SK-N-SH (cell line): ENCODE data around the gene LCN15. TPM values are rescaled to one million over a fixed set of nuclear protein-coding genes. Genes with fewer than 3 reads are reported as not detected.

Experiments used
- CTCF ChIA-PET: fragments of 300-600, 350-600 bp; formaldehyde crosslinking; extraction: SDS; loops from one replicate; lab custom pipeline; 2021; lab: Yijun Ruan, JAX
- POLR2A ChIA-PET: fragments of 350-600 bp; sonication (Branson Sonifier 250); formaldehyde crosslinking; extraction: SDS; loops from one replicate; lab custom pipeline; 2020; ENCODE audit warnings: antibody characterized with exemption, inconsistent platforms; lab: Yijun Ruan, JAX
- DNase-seq: peaks from one replicate; pipeline ENCODE4 v3.0.0; 2012
- H2AFZ ChIP-seq: fragments of 200-600 bp; sonication (generic); 2 replicates; pipeline ENCODE4 v1.8.1; 2016; ENCODE audit warnings: antibody characterized with exemption, mild to moderate bottlenecking, low read depth
- H3F3A ChIP-seq: fragments of 200-600 bp; sonication (generic); replicated peaks from 2 replicates; pipeline ENCODE3; 2016; ENCODE audit warnings: antibody characterized with exemption, mild to moderate bottlenecking; ENCODE audit not compliant: insufficient read depth
- H3K27ac ChIP-seq, 2 experiments: fragments of 200-500 bp in 1 of 2; fragments of 200-600 bp in 1 of 2; sonication (Bioruptor generic) in 1 of 2; sonication (generic), shearing (Covaris generic) in 1 of 2; 2 replicates each; pipeline versions ENCODE4 v1.5.1 to v1.6.1; 2014 to 2016; ENCODE audit warnings: low read depth in 2 of 2, inconsistent platforms in 1 of 2, low read length in 1 of 2, mild to moderate bottlenecking in 1 of 2, mixed read lengths in 1 of 2
- H3K27me3 ChIP-seq: fragments of 200-600 bp; sonication (generic), shearing (Covaris generic); 2 replicates; pipeline ENCODE4 v1.6.1; 2016; ENCODE audit warnings: mixed run types; ENCODE audit not compliant: insufficient read depth
- H3K36me3 ChIP-seq, 2 experiments: fragments of 200-500 bp in 1 of 2; fragments of 200-600 bp in 1 of 2; sonication (Bioruptor generic) in 1 of 2; sonication (generic) in 1 of 2; replicated peaks in 1 of 2; 2 replicates each; pipeline versions ENCODE3 to v1.5.1; 2014 to 2016; ENCODE audit warnings: low read length in 1 of 2, mild to moderate bottlenecking in 1 of 2; ENCODE audit not compliant: insufficient read depth in 2 of 2, control insufficient read depth in 1 of 2
- H3K4me1 ChIP-seq, 2 experiments: fragments of 200-500 bp in 1 of 2; fragments of 200-600 bp in 1 of 2; sonication (Bioruptor generic) in 1 of 2; sonication (generic), shearing (Covaris generic) in 1 of 2; 2 replicates each; pipeline versions ENCODE4 v1.5.1 to v1.6.1; 2014 to 2016; ENCODE audit warnings: low read depth in 1 of 2, low read length in 1 of 2, mixed run types in 1 of 2; ENCODE audit not compliant: insufficient read depth in 2 of 2, control insufficient read depth in 1 of 2
- H3K4me2 ChIP-seq: fragments of 200-600 bp; sonication (generic), shearing (Covaris generic); 2 replicates; pipeline ENCODE4 v1.6.1; 2017; ENCODE audit warnings: mixed run types
- H3K4me3 ChIP-seq, 2 experiments: fragments of 200-500 bp in 1 of 2; fragments of 200-600 bp in 1 of 2; sonication (Bioruptor generic) in 1 of 2; sonication (generic), shearing (Covaris generic) in 1 of 2; 2 replicates each; pipeline versions ENCODE4 v1.5.1 to v1.8.1; 2014 to 2016; ENCODE audit warnings: low read depth in 2 of 2, inconsistent platforms in 1 of 2, low read length in 1 of 2, mild to moderate bottlenecking in 1 of 2, mixed read lengths in 1 of 2, moderate library complexity in 1 of 2
- H3K79me2 ChIP-seq: fragments of 200-600 bp; sonication (generic); 2 replicates; pipeline ENCODE4 v1.8.1; 2017; ENCODE audit warnings: mild to moderate bottlenecking; ENCODE audit not compliant: insufficient read depth
- H3K9ac ChIP-seq: fragments of 200-600 bp; sonication (generic); 2 replicates; pipeline ENCODE4 v1.6.1; 2017; ENCODE audit warnings: mixed run types
- H3K9me2 ChIP-seq: fragments of 200-600 bp; sonication (generic); 2 replicates; pipeline ENCODE4 v1.6.1; 2017; ENCODE audit warnings: mixed run types
- H3K9me3 ChIP-seq: fragments of 200-600 bp; sonication (generic); 2 replicates; pipeline ENCODE4 v1.6.1; 2017; ENCODE audit warnings: mixed run types, mild to moderate bottlenecking, moderate library complexity
- H4K20me1 ChIP-seq: fragments of 200-600 bp; sonication (generic); 2 replicates; pipeline ENCODE4 v1.6.1; 2017; ENCODE audit warnings: mild to moderate bottlenecking, mixed run types; ENCODE audit not compliant: insufficient read depth
- CHD2 ChIP-seq: fragments of 150-350 bp; IDR thresholded peaks from 2 replicates; pipeline ENCODE4 v1.6.1; 2018; ENCODE audit warnings: low read length; ENCODE audit not compliant: partially characterized antibody
- EP300 ChIP-seq, 2 experiments: IDR thresholded peaks; 2 replicates each; pipeline versions ENCODE4 v1.4.0 to v1.6.1; 2012; ENCODE audit warnings: borderline replicate concordance in 1 of 2, low read depth in 1 of 2, low read length in 1 of 2
- EZH2phosphoT487 ChIP-seq: fragments of 200-600 bp; sonication (generic); IDR thresholded peaks from 2 replicates; pipeline ENCODE4 v1.6.1; 2017; ENCODE audit warnings: low read depth, mixed run types, mild to moderate bottlenecking, antibody characterized with exemption, moderate library complexity, borderline replicate concordance
- FOSL2 ChIP-seq: IDR thresholded peaks from 2 replicates; pipeline ENCODE4 v1.4.0; 2012; ENCODE audit warnings: low read depth, mild to moderate bottlenecking, moderate library complexity, borderline replicate concordance
- FOXJ3 ChIP-seq: sonication (generic); formaldehyde crosslinking; IDR thresholded peaks from 2 replicates; pipeline ENCODE4 v1.5.1; 2020; ENCODE audit warnings: mild to moderate bottlenecking, missing genetic modification reagents
- FOXM1 ChIP-seq: IDR thresholded peaks from 2 replicates; pipeline ENCODE4 v1.4.0; 2012; ENCODE audit warnings: low read depth, mild to moderate bottlenecking
- GATA2 ChIP-seq: sonication (generic); formaldehyde crosslinking; IDR thresholded peaks from 2 replicates; pipeline ENCODE4 v1.5.0; 2020; ENCODE audit warnings: mild to moderate bottlenecking, missing genetic modification reagents
- IRF3 ChIP-seq: fragments of 150-350 bp; IDR thresholded peaks from 2 replicates; pipeline ENCODE4 v1.6.1; 2016; ENCODE audit warnings: mild to moderate bottlenecking, low read depth, low read length
- PBX3 ChIP-seq: IDR thresholded peaks from 2 replicates; pipeline ENCODE4; 2012
- RAD21 ChIP-seq: IDR thresholded peaks from 2 replicates; pipeline ENCODE4 v1.6.1; 2012; ENCODE audit warnings: mild to moderate bottlenecking, low read length
- RCOR1 ChIP-seq: fragments of 150-350 bp; IDR thresholded peaks from 2 replicates; pipeline ENCODE4 v1.6.1; 2017; ENCODE audit warnings: antibody characterized with exemption, low read length
- REST ChIP-seq: IDR thresholded peaks from 2 replicates; pipeline ENCODE4 v1.6.1; 2012; ENCODE audit warnings: mild to moderate bottlenecking, low read depth, low read length, moderate library complexity
- SIN3A ChIP-seq: IDR thresholded peaks from 2 replicates; pipeline ENCODE4 v1.6.1; 2012; ENCODE audit warnings: low read depth, mild to moderate bottlenecking, low read length, moderate library complexity, borderline replicate concordance
- TEAD4 ChIP-seq: IDR thresholded peaks from 2 replicates; pipeline ENCODE4 v1.4.0; 2012; ENCODE audit warnings: mild to moderate bottlenecking, borderline replicate concordance; ENCODE audit not compliant: insufficient read depth
- USF1 ChIP-seq: IDR thresholded peaks from 2 replicates; pipeline ENCODE4 v1.4.0; 2012; ENCODE audit warnings: low read depth, borderline replicate concordance
- WGBS: methylation state at CpG from one replicate; pipeline ENCODE4 v1.1.6; 2017; ENCODE audit warnings: low lambda C conversion rate; 5-methylcytosine and 5-hydroxymethylcytosine counted together
- polyA plus RNA-seq, 3 experiments: library from polyadenylated mRNA; depleted of rRNA; stranded (reverse); fragments of >200 nt; gene quantifications; 2 replicates each; pipeline ENCODE4 v1.2.3, GENCODE V29; 2012
- TF ChIP-seq, protein P1 (sequence below): fragments of 150-350 bp; IDR thresholded peaks from 2 replicates; pipeline ENCODE4 v1.6.1; 2017; ENCODE audit warnings: antibody characterized with exemption, low read length, low read depth, borderline replicate concordance

Gene LCN15
- polyA plus RNA-seq, 1 of the 3 experiments (the other 2 are of a cell fraction): 0.08 TPM

DNA sequence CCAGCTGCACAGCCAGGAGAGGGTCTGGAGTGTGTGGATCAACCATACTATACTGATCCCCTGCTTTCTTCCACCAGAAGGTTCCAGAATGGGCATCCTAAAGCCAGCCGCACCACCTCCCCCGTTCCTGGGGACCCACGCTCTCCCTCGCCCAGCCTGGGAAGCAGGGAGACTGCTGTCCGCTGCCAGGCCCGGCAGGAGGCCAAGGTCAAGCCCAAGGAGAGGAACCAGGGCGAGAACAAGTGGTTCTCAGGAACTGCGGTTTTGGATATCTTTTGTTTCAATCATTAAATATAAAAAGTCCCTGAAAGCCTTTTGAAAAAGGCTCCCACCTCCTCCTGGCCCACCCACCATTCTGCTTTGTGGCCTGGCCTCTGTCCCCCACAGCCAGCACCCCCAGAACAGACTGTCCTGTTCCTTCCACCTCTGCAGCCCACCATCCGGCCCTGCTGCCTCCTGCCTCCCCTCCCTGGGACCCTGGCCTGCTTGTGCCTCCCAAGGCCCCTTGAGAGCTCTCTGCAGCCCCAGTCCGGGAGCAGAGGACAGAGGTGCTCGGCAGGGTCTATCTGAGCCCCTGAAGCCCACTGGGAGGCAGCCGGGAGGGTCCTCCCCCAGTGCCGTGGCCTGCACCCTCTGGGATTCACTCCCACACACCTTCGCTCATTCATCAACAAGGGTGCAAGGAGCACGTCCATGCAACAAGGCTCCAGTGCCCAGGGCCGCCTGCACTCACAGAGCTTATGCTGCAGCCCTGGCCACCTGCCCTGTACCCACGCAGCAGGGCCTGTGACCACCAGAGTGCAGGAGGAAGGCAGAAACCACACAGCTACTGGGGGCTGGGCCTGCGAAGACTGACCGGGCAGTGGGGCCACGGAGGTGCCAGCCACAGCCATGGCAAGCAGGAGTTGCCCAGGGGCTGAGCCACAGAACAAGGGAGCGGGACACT is 15.4 kb downstream of the LCN15 start:
- Histone ChIP-seq H3K27ac (no peak overlapping the region), H3K9ac (no peak overlapping the region), H4K20me1 (no peaks in the 10 kb centered on the region), H3K27me3 (no peaks in the 10 kb centered on the region), H3K4me2 (no peak overlapping the region), H2AFZ (no peak overlapping the region), H3F3A (peaks cover 3% of the 10 kb centered on the region), H3K4me3 (no peak overlapping the region), H3K79me2 (no peaks in the 10 kb centered on the region), H3K9me2 (no peaks in the 10 kb centered on the region), H3K9me3 (no peaks in the 10 kb centered on the region), H3K36me3 (no peaks in the 10 kb centered on the region), H3K4me1 (no peaks in the 10 kb centered on the region)
- POLR2A ChIA-PET: no interaction called here
- no peak for DNase-seq
- TF ChIP-seq RAD21: no peak
- TF ChIP-seq TEAD4: no peak
- no peak for TF ChIP-seq GATA2 (CRISPR knock-in tag)
- TF ChIP-seq PBX3: no peak
- no peak for TF ChIP-seq FOSL2
- no peak for TF ChIP-seq SIN3A
- TF ChIP-seq FOXM1: no peak
- TF ChIP-seq EP300 (IDR thresholded peaks at IDR 0.05; ENCODE audit: borderline replicate concordance in 1 of 2, low read depth in 1 of 2, low read length in 1 of 2): no peak
- no peak for TF ChIP-seq RCOR1
- no peak for TF ChIP-seq FOXJ3 (CRISPR knock-in tag)
- TF ChIP-seq, protein P1, sequence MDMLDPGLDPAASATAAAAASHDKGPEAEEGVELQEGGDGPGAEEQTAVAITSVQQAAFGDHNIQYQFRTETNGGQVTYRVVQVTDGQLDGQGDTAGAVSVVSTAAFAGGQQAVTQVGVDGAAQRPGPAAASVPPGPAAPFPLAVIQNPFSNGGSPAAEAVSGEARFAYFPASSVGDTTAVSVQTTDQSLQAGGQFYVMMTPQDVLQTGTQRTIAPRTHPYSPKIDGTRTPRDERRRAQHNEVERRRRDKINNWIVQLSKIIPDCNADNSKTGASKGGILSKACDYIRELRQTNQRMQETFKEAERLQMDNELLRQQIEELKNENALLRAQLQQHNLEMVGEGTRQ: no peak
- 68% methylated on average over 14 of the region's 21 CpGs for WGBS
- CTCF ChIA-PET: interaction anchor here (1.5 to 4.7 kb wide), 2 partner anchors 9 to 12 kb away, joined by 3 to 19 read pairs; partner anchors contain the start of gene LCN8

DNA sequence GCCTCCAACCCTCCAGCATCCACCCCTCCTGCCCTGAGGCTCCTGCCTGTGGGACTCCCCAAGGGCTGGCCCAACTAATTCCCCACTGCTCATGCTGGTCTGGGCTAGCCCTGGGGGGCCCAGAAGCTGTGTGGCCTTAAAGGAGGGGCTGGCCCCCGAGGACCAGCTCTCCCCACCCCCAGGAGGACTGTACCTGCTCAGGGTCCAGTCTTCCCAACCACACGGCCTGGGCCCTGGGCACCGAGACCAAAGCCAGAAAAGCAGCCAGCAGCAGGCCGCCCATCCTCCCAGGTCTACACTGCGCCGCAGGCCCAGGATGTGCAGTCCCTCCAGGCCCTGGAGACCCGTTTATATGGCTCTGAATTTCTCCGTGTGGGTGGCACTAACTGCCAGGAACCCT is 16.1 kb downstream of the LCN15 start, which contains the start of gene LCN6:
TSS of gene LCN6 (minus strand) at position 325 of the 400 bp plus-strand sequence. CDS start at position 283, 42 bp downstream.
- POLR2A ChIA-PET: no interaction called here
- no peak within 1 kb of the TSS for H2AFZ ChIP-seq
- CTCF ChIA-PET: interaction anchor here (0.7 to 4.7 kb wide), 3 partner anchors 10 to 15 kb away, joined by 3 to 19 read pairs (median 3); partner anchors contain the start of gene LCN8
- WGBS: 38% methylated on average over 4 of the region's 8 CpGs
- no peaks in the 10 kb centered on the region for H3K9me3 ChIP-seq
- H3K4me3 ChIP-seq: no peak within 1 kb of the TSS
- DNase-seq: no peak
- H3F3A ChIP-seq: peaks cover 3% of the 10 kb centered on the region
- H4K20me1 ChIP-seq: no peaks in the 10 kb centered on the region
- no peak within 1 kb of the TSS for H3K9ac ChIP-seq
- H3K9me2 ChIP-seq: no peaks in the 10 kb centered on the region
- no peaks in the 10 kb centered on the region for H3K36me3 ChIP-seq
- no peaks in the 10 kb centered on the region for H3K4me1 ChIP-seq
- no peaks in the 10 kb centered on the region for H3K79me2 ChIP-seq
- no peak within 1 kb of the TSS for H3K4me2 ChIP-seq
- H3K27ac ChIP-seq: no peak within 1 kb of the TSS
- no peaks in the 10 kb centered on the region for H3K27me3 ChIP-seq
- TF ChIP-seq EZH2phosphoT487: no peak
- no peak for TF ChIP-seq CHD2
- TF ChIP-seq REST: no peak
- no peak for TF ChIP-seq TEAD4
- TF ChIP-seq RCOR1: no peak
- TF ChIP-seq IRF3: no peak
- TF ChIP-seq FOXJ3 (CRISPR knock-in tag): no peak
- TF ChIP-seq FOSL2: no peak
- no peak for TF ChIP-seq USF1
